ENCODE data around the gene STARD13. TPM values are rescaled to one million over a fixed set of nuclear protein-coding genes. Genes with fewer than 3 reads are reported as not detected.

Gene STARD13
- total RNA-seq, 6 experiments from 2014 or later, result 7.0 to 16.1 (median 9.8) TPM

DNA sequence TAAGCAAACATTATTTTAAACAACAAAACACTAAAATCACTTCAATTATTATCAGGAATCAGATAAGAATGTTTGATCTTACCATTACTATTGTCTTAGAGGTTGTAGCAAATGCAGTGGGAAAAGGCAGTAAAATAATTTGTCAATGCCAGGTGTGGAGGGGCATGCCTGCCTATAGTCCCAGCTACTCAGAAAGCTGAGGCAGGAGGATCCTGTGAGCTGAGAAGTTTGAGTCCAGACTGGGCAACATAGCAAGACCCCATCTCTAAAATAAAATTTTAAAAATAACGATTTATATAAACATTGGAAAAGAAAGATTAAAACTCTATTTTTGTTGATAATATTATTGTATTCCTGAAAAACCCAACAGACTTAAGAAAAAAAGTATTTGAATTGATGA lies 202.5 kb downstream of the STARD13 start:
- intact Hi-C loops (cut with DNase I), result no loop called here

DNA sequence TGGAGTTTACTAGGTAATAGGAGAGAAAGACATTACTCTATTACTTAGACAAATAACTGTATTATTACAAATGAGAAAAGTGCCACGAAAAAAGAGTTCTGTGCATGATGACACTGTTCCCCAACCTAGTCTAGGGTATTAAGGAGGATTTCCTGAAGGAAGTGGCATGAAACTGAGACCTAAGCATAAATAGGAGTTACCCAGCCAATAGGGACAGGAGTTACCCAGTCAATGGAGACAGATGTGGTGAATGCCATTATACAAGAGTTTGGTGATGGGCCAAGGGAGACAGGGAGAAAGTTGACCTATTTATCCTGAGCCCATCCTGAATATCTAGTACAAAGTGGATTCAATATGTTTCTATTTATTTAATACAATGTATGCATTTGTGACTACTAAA lies 203.9 kb downstream of the STARD13 start:
- H3K36me3 ChIP-seq, result no peaks in the 10 kb centered on the region
- H3K27me3 ChIP-seq, result no peaks in the 10 kb centered on the region
- no peaks in the 10 kb centered on the region for H3K9me3 ChIP-seq
- no peaks in the 10 kb centered on the region for H3K4me1 ChIP-seq
- no peak overlapping the region for H3K4me3 ChIP-seq
- no peak for ATAC-seq
- 20% methylated on average over 1 of the region's 1 CpG for WGBS (ENCODE audit: insufficient coverage, low coverage, low lambda C conversion rate, missing lambda C conversion rate)
- H3K27ac ChIP-seq, result no peak overlapping the region
- TF ChIP-seq POLR2A (IDR thresholded peaks at IDR 0.05), result no peak
- TF ChIP-seq, protein P1, sequence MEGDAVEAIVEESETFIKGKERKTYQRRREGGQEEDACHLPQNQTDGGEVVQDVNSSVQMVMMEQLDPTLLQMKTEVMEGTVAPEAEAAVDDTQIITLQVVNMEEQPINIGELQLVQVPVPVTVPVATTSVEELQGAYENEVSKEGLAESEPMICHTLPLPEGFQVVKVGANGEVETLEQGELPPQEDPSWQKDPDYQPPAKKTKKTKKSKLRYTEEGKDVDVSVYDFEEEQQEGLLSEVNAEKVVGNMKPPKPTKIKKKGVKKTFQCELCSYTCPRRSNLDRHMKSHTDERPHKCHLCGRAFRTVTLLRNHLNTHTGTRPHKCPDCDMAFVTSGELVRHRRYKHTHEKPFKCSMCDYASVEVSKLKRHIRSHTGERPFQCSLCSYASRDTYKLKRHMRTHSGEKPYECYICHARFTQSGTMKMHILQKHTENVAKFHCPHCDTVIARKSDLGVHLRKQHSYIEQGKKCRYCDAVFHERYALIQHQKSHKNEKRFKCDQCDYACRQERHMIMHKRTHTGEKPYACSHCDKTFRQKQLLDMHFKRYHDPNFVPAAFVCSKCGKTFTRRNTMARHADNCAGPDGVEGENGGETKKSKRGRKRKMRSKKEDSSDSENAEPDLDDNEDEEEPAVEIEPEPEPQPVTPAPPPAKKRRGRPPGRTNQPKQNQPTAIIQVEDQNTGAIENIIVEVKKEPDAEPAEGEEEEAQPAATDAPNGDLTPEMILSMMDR (IDR thresholded peaks at IDR 0.05), result no peak
- intact Hi-C loops (cut with DNase I), result no loop called here
- DNase-seq, result no peak

More for the DNA sequence above, 202.5 kb downstream of the STARD13 start:
- no peak overlapping the region for H3K27ac ChIP-seq
- no peaks in the 10 kb centered on the region for H3K36me3 ChIP-seq
- no peaks in the 10 kb centered on the region for H3K9me3 ChIP-seq
- DNase-seq (no peak), ATAC-seq (no peak)
- H3K4me3 ChIP-seq, result no peak overlapping the region
- TF ChIP-seq POLR2A (IDR thresholded peaks at IDR 0.05), result no peak
- TF ChIP-seq, protein P1 (IDR thresholded peaks at IDR 0.05), result no peak
- no peaks in the 10 kb centered on the region for H3K27me3 ChIP-seq
- 91% methylated on average over 1 of the region's 1 CpG for WGBS (ENCODE audit: insufficient coverage, low coverage, low lambda C conversion rate, missing lambda C conversion rate)
- no peaks in the 10 kb centered on the region for H3K4me1 ChIP-seq

DNA sequence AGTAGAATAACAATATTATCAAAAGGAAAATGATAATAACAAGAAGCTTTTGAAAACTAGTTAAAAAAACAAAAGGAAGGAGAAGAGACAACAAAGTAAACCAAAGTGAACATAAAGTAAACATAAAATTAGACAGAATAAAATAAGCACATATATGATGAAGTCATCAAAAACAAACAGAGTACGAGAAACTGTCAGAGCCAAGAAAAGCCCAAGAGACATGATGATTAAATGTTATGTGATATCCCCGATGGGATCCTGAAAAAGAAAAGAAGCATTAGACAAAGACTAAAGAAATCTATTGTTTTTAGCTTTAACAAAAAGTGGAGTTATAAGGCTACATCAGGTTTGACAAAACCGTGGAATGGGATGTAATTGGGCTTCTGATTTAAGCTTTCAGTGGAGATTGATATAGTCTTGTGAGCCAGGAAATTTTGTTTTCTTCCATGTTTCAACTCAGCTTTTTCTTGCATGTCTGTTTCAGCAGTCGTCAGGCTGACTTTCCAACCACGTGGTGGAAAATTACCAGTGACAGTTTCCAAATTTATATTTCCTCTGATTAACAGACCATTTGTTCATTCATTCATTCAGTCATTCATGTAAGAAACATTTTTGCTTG lies 204.5 kb downstream of the STARD13 start:
- H3K27ac ChIP-seq, result no peak overlapping the region
- no peaks in the 10 kb centered on the region for H3K27me3 ChIP-seq
- 75% methylated on average over 5 of the region's 5 CpGs for whole genome bisulfite sequencing (ENCODE audit: insufficient coverage, low coverage, low lambda C conversion rate, missing lambda C conversion rate)
- no peaks in the 10 kb centered on the region for H3K4me1 ChIP-seq
- DNase-seq, result no peak
- H3K4me3 ChIP-seq, result no peak overlapping the region
- no peaks in the 10 kb centered on the region for H3K9me3 ChIP-seq
- no peak for ATAC-seq
- no peak for TF ChIP-seq POLR2A (IDR thresholded peaks at IDR 0.05)
- TF ChIP-seq, protein P1 (IDR thresholded peaks at IDR 0.05), result no peak
- intact Hi-C loops (cut with DNase I), result no loop called here
- H3K36me3 ChIP-seq, result no peaks in the 10 kb centered on the region

DNA sequence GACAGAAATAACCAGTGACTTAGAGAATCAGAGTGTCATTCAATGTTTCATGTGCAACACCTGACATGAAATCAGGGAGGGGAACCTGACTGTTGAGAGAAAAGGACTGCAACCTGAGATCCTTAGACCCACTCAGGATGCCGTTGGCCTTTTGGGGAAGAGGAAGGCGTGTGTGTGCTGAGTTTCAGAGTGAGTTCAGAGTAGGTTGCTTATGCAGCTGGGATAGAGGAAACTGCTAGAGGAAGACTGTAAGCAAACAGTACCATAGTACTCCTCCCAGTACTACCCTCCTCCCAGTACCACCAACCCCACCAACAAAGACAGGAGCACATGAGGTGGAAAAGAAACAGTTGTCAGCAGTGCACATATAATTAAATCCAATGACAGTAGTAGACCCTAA lies 205.6 kb downstream of the STARD13 start:
- 33% methylated on average over 1 of the region's 2 CpGs for WGBS (ENCODE audit: insufficient coverage, low coverage, low lambda C conversion rate, missing lambda C conversion rate)
- H3K27ac ChIP-seq, result no peak overlapping the region
- intact Hi-C loops (cut with DNase I), result no loop called here
- no peaks in the 10 kb centered on the region for H3K4me1 ChIP-seq
- H3K36me3 ChIP-seq, result no peaks in the 10 kb centered on the region
- peak in 1 of 4 donors; percentile 28 for ATAC-seq
- no peaks in the 10 kb centered on the region for H3K27me3 ChIP-seq
- TF ChIP-seq, protein P1 (IDR thresholded peaks at IDR 0.05), result no peak
- TF ChIP-seq POLR2A (IDR thresholded peaks at IDR 0.05), result no peak
- H3K4me3 ChIP-seq, result no peak overlapping the region
- no peak for DNase-seq
- H3K9me3 ChIP-seq, result no peaks in the 10 kb centered on the region

Data from right lobe of liver (tissue), 6 donors.